Measurements from ENCODE around the gene SMG9. TPM values are rescaled to one million over a fixed set of nuclear protein-coding genes. Genes with fewer than 3 reads are reported as not detected.

SMG9 gene
- total and polyA plus RNA-seq, 4 donors = 23.5 to 55.9 (median 29.6) TPM

Other genes with a start within 250 kb of the SMG9 start
- 10 to 100 TPM; 15.0 to 49.3 TPM for gene ETHE1, start 227.8 kb downstream of the SMG9 start, total RNA-seq
- gene ETHE1, start 227.8 kb downstream of the SMG9 start, polyA plus RNA-seq = 10 to 100 TPM; 25.7 to 76.9 TPM
- gene ZNF575, start 221.8 kb downstream of the SMG9 start, total RNA-seq = 1 to 10 TPM in 1 of 2 donors, under 1 TPM in 1; 0.65 to 2.3 TPM
- gene ZNF575, start 221.8 kb downstream of the SMG9 start, polyA plus RNA-seq = under 1 TPM; 0.48 to 0.65 TPM
- gene XRCC1, start 179.4 kb downstream of the SMG9 start, total RNA-seq = 10 to 100 TPM; 26.5 to 32.2 TPM
- 10 to 100 TPM; 15.4 to 22.4 TPM for gene XRCC1, start 179.4 kb downstream of the SMG9 start, polyA plus RNA-seq
- 1 to 10 TPM; 6.1 to 8.9 TPM for gene PINLYP, start 179.2 kb downstream of the SMG9 start, total RNA-seq
- 10 to 100 TPM in 1 of 2 donors, 1 to 10 TPM in 1; 7.9 to 14.2 TPM for gene PINLYP, start 179.2 kb downstream of the SMG9 start, polyA plus RNA-seq
- gene IRGQ, start 158.8 kb downstream of the SMG9 start, total RNA-seq = 10 to 100 TPM; 23.7 to 28.3 TPM
- gene IRGQ, start 158.8 kb downstream of the SMG9 start, polyA plus RNA-seq = 1 to 10 TPM; 3.8 to 7.5 TPM
- 10 to 100 TPM in 1 of 2 donors, 1 to 10 TPM in 1; 5.8 to 14.8 TPM for gene ZNF576, start 158.4 kb downstream of the SMG9 start, total RNA-seq
- gene ZNF576, start 158.4 kb downstream of the SMG9 start, polyA plus RNA-seq = 10 to 100 TPM in 1 of 2 donors, 1 to 10 TPM in 1; 9.8 to 17.2 TPM
- under 1 TPM in 1 of 2 donors, not detected in 1; 0.31 TPM for gene SRRM5, start 142.9 kb downstream of the SMG9 start, total RNA-seq
- gene SRRM5, start 142.9 kb downstream of the SMG9 start, polyA plus RNA-seq = under 1 TPM; 0.22 to 0.49 TPM
- 10 to 100 TPM; 42.6 to 49.9 TPM for gene ZNF428, start 135.3 kb downstream of the SMG9 start, total RNA-seq
- 10 to 100 TPM; 27.9 to 95.3 TPM for gene ZNF428, start 135.3 kb downstream of the SMG9 start, polyA plus RNA-seq
- 10 to 100 TPM in 1 of 2 donors, 1 to 10 TPM in 1; 5.9 to 12.2 TPM for gene CADM4, start 115.1 kb downstream of the SMG9 start, total RNA-seq
- gene CADM4, start 115.1 kb downstream of the SMG9 start, polyA plus RNA-seq = 1 to 10 TPM; 6.3 to 8.7 TPM
- gene PLAUR, start 84.8 kb downstream of the SMG9 start, total RNA-seq = 100 to 1,000 TPM in 1 of 2 donors, 10 to 100 TPM in 1; 65.6 to 107 TPM
- 100 to 1,000 TPM in 1 of 2 donors, 10 to 100 TPM in 1; 36.3 to 298 TPM for gene PLAUR, start 84.8 kb downstream of the SMG9 start, polyA plus RNA-seq
- gene IRGC, start 38.9 kb downstream of the SMG9 start, total RNA-seq = not detected
- not detected for gene IRGC, start 38.9 kb downstream of the SMG9 start, polyA plus RNA-seq
- gene KCNN4, start 26.0 kb upstream of the SMG9 start, total RNA-seq = 10 to 100 TPM in 1 of 2 donors, 1 to 10 TPM in 1; 2.4 to 13.5 TPM
- gene KCNN4, start 26.0 kb upstream of the SMG9 start, polyA plus RNA-seq = 10 to 100 TPM; 11.9 to 31.7 TPM
- 1 to 10 TPM in 1 of 2 donors, under 1 TPM in 1; 0.51 to 8.1 TPM for gene LYPD5, start 47.5 kb upstream of the SMG9 start, total RNA-seq
- gene LYPD5, start 47.5 kb upstream of the SMG9 start, polyA plus RNA-seq = 1 to 10 TPM; 2.4 to 3.3 TPM
- 10 to 100 TPM in 1 of 2 donors, 1 to 10 TPM in 1; 6.1 to 34.2 TPM for gene ZNF283, start 72.4 kb upstream of the SMG9 start, total RNA-seq
- gene ZNF283, start 72.4 kb upstream of the SMG9 start, polyA plus RNA-seq = 1 to 10 TPM; 1.6 to 2.5 TPM
- 1 to 10 TPM; 1.1 to 2.8 TPM for gene ZNF404, start 129.0 kb upstream of the SMG9 start, total RNA-seq
- gene ZNF404, start 129.0 kb upstream of the SMG9 start, polyA plus RNA-seq = 1 to 10 TPM in 1 of 2 donors, under 1 TPM in 1; 0.80 to 2.9 TPM
- gene ZNF45, start 180.3 kb upstream of the SMG9 start, total RNA-seq = 10 to 100 TPM in 1 of 2 donors, 1 to 10 TPM in 1; 9.9 to 20.6 TPM
- gene ZNF45, start 180.3 kb upstream of the SMG9 start, polyA plus RNA-seq = 1 to 10 TPM; 2.8 to 6.2 TPM
- gene ZNF221, start 196.3 kb upstream of the SMG9 start, total RNA-seq = 10 to 100 TPM in 1 of 2 donors, 1 to 10 TPM in 1; 2.6 to 13.1 TPM
- under 1 TPM; 0.71 to 0.81 TPM for gene ZNF221, start 196.3 kb upstream of the SMG9 start, polyA plus RNA-seq
- 1 to 10 TPM; 4.7 to 7.8 TPM for gene ZNF155, start 229.2 kb upstream of the SMG9 start, total RNA-seq
- 1 to 10 TPM; 4.4 to 4.7 TPM for gene ZNF155, start 229.2 kb upstream of the SMG9 start, polyA plus RNA-seq
- 1 to 10 TPM; 4.2 to 7.3 TPM for gene ZNF230, start 248.0 kb upstream of the SMG9 start, total RNA-seq
- gene ZNF230, start 248.0 kb upstream of the SMG9 start, polyA plus RNA-seq = 1 to 10 TPM; 1.7 to 5.6 TPM